RWPE2 (cell line): ENCODE data around the gene TNFRSF25.

Source experiments
- ATAC-seq: fragments of 200-7000 bp; cut with Tn5 transposase; 3 replicates; pipeline ENCODE4 v1.9.1; 2021; ENCODE audit warnings: low read depth
- DNase-seq: peaks from one replicate; pipeline ENCODE4 v3.0.0-alpha.2; 2020; ENCODE audit warnings: low spot score
- H3K27ac ChIP-seq: fragments of 450-650 bp; 2 replicates; pipeline ENCODE4 v1.5.1; 2017; ENCODE audit warnings: mild to moderate bottlenecking; ENCODE audit not compliant: poor library complexity, severe bottlenecking
- H3K27me3 ChIP-seq: fragments of 250-450 bp; sonication (Bioruptor Pico); 2 replicates; pipeline ENCODE4 v1.5.1; 2021; ENCODE audit warnings: mild to moderate bottlenecking, moderate library complexity; ENCODE audit not compliant: insufficient read depth, poor library complexity, severe bottlenecking
- H3K36me3 ChIP-seq: fragments of 250-450 bp; sonication (Bioruptor Pico); 2 replicates; pipeline ENCODE4 v1.5.1; 2020; ENCODE audit warnings: low read depth, mild to moderate bottlenecking, moderate library complexity
- H3K4me1 ChIP-seq: fragments of 250-450 bp; sonication (Bioruptor Pico); 2 replicates; pipeline ENCODE4 v1.5.1; 2021; ENCODE audit warnings: mild to moderate bottlenecking, moderate library complexity; ENCODE audit not compliant: insufficient read depth, poor library complexity, severe bottlenecking
- H3K4me3 ChIP-seq: fragments of 250-450 bp; sonication (Bioruptor Pico); 2 replicates; pipeline ENCODE4 v1.5.1; 2021; ENCODE audit warnings: mild to moderate bottlenecking, moderate library complexity; ENCODE audit not compliant: severe bottlenecking
- H3K9me3 ChIP-seq: fragments of 250-450 bp; sonication (Bioruptor Pico); 2 replicates; pipeline ENCODE4 v1.5.1; 2021; ENCODE audit warnings: mild to moderate bottlenecking, moderate library complexity; ENCODE audit not compliant: severe bottlenecking
- TF ChIP-seq, protein P1 (sequence below): fragments of 450-650 bp; IDR thresholded peaks from one replicate; pipeline ENCODE4 v1.5.1; 2017; ENCODE audit warnings: mild to moderate bottlenecking, moderate library complexity; ENCODE audit not compliant: poor library complexity, severe bottlenecking

Gene TNFRSF25

DNA sequence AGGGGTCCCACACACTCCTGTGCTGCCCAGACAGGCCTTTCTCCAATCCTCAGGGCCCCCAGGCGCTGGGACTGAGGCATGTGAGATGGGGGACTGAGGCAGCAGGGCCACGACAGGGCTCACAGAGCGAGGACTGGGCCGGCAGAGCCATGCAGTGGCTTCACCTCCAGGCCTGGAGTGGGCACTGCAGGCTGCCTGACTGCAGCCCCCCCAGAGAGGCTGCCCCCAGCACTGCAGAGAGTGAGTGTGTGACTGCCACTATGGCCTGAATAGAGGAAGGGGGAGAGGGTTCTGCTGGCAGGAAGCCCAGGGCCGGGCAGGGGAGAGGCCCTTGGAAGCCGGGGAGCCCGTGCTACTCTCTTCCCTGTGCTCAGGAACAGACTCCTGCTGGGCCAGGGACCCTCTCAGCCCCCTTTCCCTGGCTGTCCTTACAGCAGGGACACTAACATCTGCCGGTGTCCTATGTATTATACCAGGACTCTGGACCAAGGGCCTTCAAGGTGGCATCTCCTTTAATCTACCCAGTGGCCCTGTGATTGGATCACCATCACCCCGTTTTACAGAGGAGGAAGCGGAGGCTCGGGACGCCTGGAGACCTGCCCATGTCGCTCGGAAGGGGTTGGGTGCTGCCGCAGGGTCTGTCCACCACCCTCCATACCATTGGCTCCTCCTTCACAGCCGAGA lies 45.7 kb upstream of the TNFRSF25 start:
- ATAC-seq: no peak
- Histone ChIP-seq H3K27me3 (no peaks in the 10 kb centered on the region), H3K4me1 (no peaks in the 10 kb centered on the region), H3K4me3 (no peak overlapping the region), H3K27ac (no peak overlapping the region), H3K9me3 (no peaks in the 10 kb centered on the region), H3K36me3 (no peaks in the 10 kb centered on the region)
- TF ChIP-seq, protein P1, sequence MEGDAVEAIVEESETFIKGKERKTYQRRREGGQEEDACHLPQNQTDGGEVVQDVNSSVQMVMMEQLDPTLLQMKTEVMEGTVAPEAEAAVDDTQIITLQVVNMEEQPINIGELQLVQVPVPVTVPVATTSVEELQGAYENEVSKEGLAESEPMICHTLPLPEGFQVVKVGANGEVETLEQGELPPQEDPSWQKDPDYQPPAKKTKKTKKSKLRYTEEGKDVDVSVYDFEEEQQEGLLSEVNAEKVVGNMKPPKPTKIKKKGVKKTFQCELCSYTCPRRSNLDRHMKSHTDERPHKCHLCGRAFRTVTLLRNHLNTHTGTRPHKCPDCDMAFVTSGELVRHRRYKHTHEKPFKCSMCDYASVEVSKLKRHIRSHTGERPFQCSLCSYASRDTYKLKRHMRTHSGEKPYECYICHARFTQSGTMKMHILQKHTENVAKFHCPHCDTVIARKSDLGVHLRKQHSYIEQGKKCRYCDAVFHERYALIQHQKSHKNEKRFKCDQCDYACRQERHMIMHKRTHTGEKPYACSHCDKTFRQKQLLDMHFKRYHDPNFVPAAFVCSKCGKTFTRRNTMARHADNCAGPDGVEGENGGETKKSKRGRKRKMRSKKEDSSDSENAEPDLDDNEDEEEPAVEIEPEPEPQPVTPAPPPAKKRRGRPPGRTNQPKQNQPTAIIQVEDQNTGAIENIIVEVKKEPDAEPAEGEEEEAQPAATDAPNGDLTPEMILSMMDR: no peak
- no peak for DNase-seq

DNA sequence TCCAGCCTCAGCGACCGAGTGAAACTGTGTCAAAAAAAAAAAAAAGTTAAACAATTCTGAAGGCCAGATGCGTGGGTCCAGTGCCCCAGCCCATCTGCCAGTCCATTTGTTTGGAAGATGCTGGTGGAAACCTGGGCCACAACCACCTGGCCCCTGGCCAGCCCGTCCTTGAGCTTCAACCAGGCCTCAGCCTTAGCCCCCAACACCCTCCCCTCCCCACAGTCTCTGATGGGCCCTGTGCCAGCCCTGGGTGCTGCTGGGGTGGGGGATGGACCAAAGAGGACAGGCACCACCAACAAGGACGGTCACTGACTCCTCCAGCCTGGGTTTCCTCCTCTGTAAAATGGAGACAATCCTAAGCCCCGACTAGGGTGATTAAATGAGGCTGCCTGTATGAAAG lies 45.1 kb upstream of the TNFRSF25 start:
- TF ChIP-seq, protein P1: no peak
- no peak overlapping the region for H3K27ac ChIP-seq
- ATAC-seq: no peak
- H3K4me1 ChIP-seq: no peaks in the 10 kb centered on the region
- no peak for DNase-seq
- no peaks in the 10 kb centered on the region for H3K9me3 ChIP-seq
- H3K27me3 ChIP-seq: no peaks in the 10 kb centered on the region
- H3K36me3 ChIP-seq: no peaks in the 10 kb centered on the region
- H3K4me3 ChIP-seq: no peak overlapping the region

DNA sequence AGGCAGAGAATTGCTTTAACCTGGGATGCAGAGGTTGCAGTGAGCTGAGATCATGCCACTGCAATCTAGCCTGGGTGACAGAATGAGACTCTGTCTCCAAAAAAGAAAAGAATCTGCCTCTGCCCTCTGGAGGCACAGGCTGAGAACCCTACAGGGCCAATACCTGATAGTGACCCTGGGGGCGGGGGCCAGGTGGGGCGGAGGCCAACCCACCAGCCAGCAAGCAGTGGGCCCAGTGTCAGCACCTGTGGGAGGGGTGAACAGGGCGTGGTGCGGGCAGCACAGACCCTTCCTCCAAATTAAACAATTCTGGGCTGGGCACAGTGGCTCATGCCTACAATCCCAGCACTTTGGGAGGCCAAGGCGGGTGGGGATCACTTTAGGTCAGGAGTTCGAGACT lies 44.5 kb upstream of the TNFRSF25 start:
- no peaks in the 10 kb centered on the region for H3K4me1 ChIP-seq
- no peaks in the 10 kb centered on the region for H3K36me3 ChIP-seq
- no peaks in the 10 kb centered on the region for H3K9me3 ChIP-seq
- no peak overlapping the region for H3K4me3 ChIP-seq
- TF ChIP-seq, protein P1: no peak
- DNase-seq (no peak), ATAC-seq (no peak)
- no peaks in the 10 kb centered on the region for H3K27me3 ChIP-seq
- no peak overlapping the region for H3K27ac ChIP-seq

DNA sequence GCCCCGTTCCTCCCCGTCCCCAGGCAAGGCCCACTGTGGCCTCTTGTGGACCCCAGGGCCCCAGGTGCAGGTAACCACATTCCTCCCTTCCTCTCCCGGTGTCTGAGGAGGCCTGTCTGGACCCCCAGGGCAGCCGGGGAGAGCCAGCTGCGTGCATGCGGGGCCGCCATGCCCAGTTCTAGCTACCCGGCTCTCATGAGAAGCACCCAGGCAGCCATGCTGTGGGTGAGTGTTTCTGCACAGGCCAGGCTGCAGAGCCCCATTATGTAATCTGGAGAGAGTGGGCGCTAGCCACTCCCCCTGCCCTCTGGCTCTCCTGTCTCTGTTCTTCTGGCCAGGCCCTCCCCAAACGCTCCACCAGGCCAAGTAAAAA lies 43.9 kb upstream of the TNFRSF25 start:
- no peak overlapping the region for H3K4me3 ChIP-seq
- ATAC-seq (no peak), DNase-seq (no peak)
- TF ChIP-seq, protein P1: no peak
- no peaks in the 10 kb centered on the region for H3K36me3 ChIP-seq
- H3K4me1 ChIP-seq: no peaks in the 10 kb centered on the region
- no peak overlapping the region for H3K27ac ChIP-seq
- no peaks in the 10 kb centered on the region for H3K9me3 ChIP-seq
- H3K27me3 ChIP-seq: no peaks in the 10 kb centered on the region

DNA sequence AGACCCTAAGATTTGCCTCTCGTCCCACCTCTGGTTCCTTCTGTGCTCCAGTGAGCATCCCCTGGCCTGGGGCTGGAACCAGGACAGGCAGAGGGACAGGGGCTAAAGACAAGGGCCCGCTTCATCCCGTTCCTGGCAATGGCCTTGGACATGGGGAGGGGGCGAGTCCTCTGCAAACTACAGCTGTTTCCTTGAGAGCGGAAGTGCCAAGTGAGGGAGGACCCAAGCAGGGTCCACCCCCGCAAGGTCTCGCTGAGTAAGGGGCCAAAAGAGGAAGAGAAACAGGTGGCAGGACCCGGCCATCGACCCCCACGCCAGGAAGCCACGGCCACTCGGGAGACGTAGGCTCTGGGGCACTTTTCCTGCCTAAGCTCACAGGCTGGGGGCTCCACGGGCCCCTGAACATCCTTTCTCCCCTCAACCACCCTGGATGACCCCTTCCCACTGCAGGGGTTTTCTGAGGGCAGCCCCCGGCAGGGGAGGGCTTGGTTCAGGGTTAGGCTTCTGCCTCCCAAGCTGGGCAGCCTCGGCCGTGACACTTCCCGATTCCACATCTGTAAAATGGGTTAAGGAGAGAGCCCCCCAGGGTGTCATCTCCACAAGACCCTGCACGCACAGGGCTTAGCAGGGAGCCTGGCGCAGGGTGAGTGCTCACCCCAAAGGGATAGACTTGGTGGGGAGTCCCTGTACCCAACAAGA lies 43.4 kb upstream of the TNFRSF25 start:
- TF ChIP-seq, protein P1: no peak
- Histone ChIP-seq H3K4me1 (no peaks in the 10 kb centered on the region), H3K4me3 (no peak overlapping the region), H3K9me3 (no peaks in the 10 kb centered on the region), H3K27me3 (no peaks in the 10 kb centered on the region), H3K36me3 (no peaks in the 10 kb centered on the region), H3K27ac (no peak overlapping the region)
- DNase-seq (no peak), ATAC-seq (no peak)
